Fibroblast of lung (primary cell): ENCODE measurements around the gene CCDC61. TPM values are rescaled to one million over a fixed set of nuclear protein-coding genes. Genes with fewer than 3 reads are reported as not detected.
A peak's percentile ranks its signal among the peaks of the same experiment; 100 is the strongest.

Source experiments
- DNase-seq, 2 donors: peaks; one replicate each; pipeline versions ENCODE4 v3.0.0 to v3.0.0-alpha.2; 2010; ENCODE audit warnings: low read depth in 2 of 2
- H2AFZ ChIP-seq: 2 replicates; pipeline ENCODE4 v1.5.1; 2012; ENCODE audit warnings: low read length, control low read depth, inconsistent platforms
- H3K27ac ChIP-seq: 2 replicates; pipeline ENCODE4 v1.5.1; 2011; ENCODE audit warnings: low read length, control low read depth; ENCODE audit not compliant: insufficient read depth
- H3K27me3 ChIP-seq: 2 replicates; pipeline ENCODE4 v1.5.1; 2011; ENCODE audit warnings: mild to moderate bottlenecking, low read length; ENCODE audit not compliant: control insufficient read depth, insufficient read depth
- H3K36me3 ChIP-seq: 2 replicates; pipeline ENCODE4 v1.5.1; 2011; ENCODE audit warnings: low read length; ENCODE audit not compliant: control insufficient read depth, insufficient read depth
- H3K4me1 ChIP-seq: 2 replicates; pipeline ENCODE4 v1.5.1; 2011; ENCODE audit warnings: low read length; ENCODE audit not compliant: control insufficient read depth, insufficient read depth; ENCODE audit errors: extremely low read depth
- H3K4me2 ChIP-seq: 2 replicates; pipeline ENCODE4 v1.5.1; 2011; ENCODE audit warnings: low read length, control low read depth; ENCODE audit not compliant: insufficient read depth; ENCODE audit errors: extremely low read depth
- H3K4me3 ChIP-seq, 4 experiments: fragments of 200-600 bp in 1 of 4; sonication (generic) in 1 of 4; replicated peaks in 1 of 4; 2 replicates each; pipeline ENCODE4 v1.5.1; 2011 to 2016; ENCODE audit warnings: low read length in 4 of 4, low read depth in 3 of 4, mild to moderate bottlenecking in 3 of 4, control low read depth in 2 of 4, inconsistent platforms in 1 of 4, mixed read lengths in 1 of 4; ENCODE audit not compliant: insufficient read depth in 1 of 4; ENCODE audit errors: control extremely low read depth in 1 of 4
- H3K79me2 ChIP-seq: 2 replicates; pipeline ENCODE4 v1.5.1; 2012; ENCODE audit warnings: mild to moderate bottlenecking, low read length, inconsistent platforms; ENCODE audit not compliant: control insufficient read depth, insufficient read depth
- H3K9ac ChIP-seq: 2 replicates; pipeline ENCODE4 v1.5.1; 2011; ENCODE audit warnings: mild to moderate bottlenecking, low read length, control low read depth; ENCODE audit not compliant: insufficient read depth
- H3K9me3 ChIP-seq: 2 replicates; pipeline ENCODE4 v1.5.1; 2012; ENCODE audit warnings: low read depth, low read length; ENCODE audit not compliant: control insufficient read depth, insufficient read depth
- H4K20me1 ChIP-seq: 2 replicates; pipeline ENCODE4 v1.5.1; 2011; ENCODE audit warnings: low read length; ENCODE audit not compliant: control insufficient read depth, insufficient read depth; ENCODE audit errors: extremely low read depth
- CTCF ChIP-seq, 2 donors: IDR thresholded peaks in 1 of 2; conservative IDR thresholded peaks in 1 of 2; 1 replicate in 1 of 2; 2 replicates in 1 of 2; pipeline ENCODE4 v1.5.1; 2011 to 2012; ENCODE audit warnings: low read length in 2 of 2, control low read depth in 1 of 2, inconsistent platforms in 1 of 2, low read depth in 1 of 2, mild to moderate bottlenecking in 1 of 2
- EZH2 ChIP-seq: IDR thresholded peaks from 2 replicates; pipeline ENCODE4 v1.5.1; 2012; ENCODE audit warnings: low read length, control low read depth, mild to moderate bottlenecking; ENCODE audit errors: missing control alignments
- polyA plus RNA-seq, 2 donors: library from polyadenylated mRNA; depleted of rRNA in 1 of 2; stranded (reverse) in 1 of 2; unstranded in 1 of 2; fragments of >200 nt; gene quantifications; 2 replicates each; pipeline ENCODE4 v1.2.1, GENCODE V29; 2011 to 2012; ENCODE audit warnings: missing spikeins in 1 of 2
- total RNA-seq: library from RNA; depleted of rRNA; stranded (reverse); fragments of >200 nt; gene quantifications from 2 replicates; pipeline ENCODE4 v1.2.1, GENCODE V29; 2014

Gene CCDC61
- total and polyA plus RNA-seq, 2 donors (not counting 1 experiment from before 2014, with no cell fraction given), result 4.5 to 8.9 TPM

- TF ChIP-seq EZH2 (no peak), CTCF (conservative IDR thresholded peaks at IDR 0.05 in 1 of 2, IDR thresholded peaks at IDR 0.05 in 1 of 2; ENCODE audit: low read depth in 1 of 2, low read length in 2 of 2) (no peak)
- Histone ChIP-seq H3K4me1 (no peaks in the 10 kb centered on the region), H3K79me2 (no peaks in the 10 kb centered on the region), H2AFZ (no peak overlapping the region), H3K4me2 (no peak overlapping the region), H3K36me3 (no peaks in the 10 kb centered on the region), H3K9ac (no peak overlapping the region), H3K4me3 (no peak overlapping the region), H3K27me3 (peaks cover 19% of the 10 kb centered on the region), H3K27ac (no peak overlapping the region), H3K9me3 (no peaks in the 10 kb centered on the region), H4K20me1 (no peaks in the 10 kb centered on the region)
- no peak for DNase-seq
These were observed 64.7 kb downstream of the CCDC61 start for GRCh38 chr19:46060012-46060411.

- H2AFZ ChIP-seq, result no peak overlapping the region
These were observed 67.9 kb downstream of the CCDC61 start for GRCh38 chr19:46063201-46063600.

GRCh38 chr19:46065486-46066071, 70.3 kb downstream of the CCDC61 start:
- Histone ChIP-seq H3K9ac (no peak overlapping the region), H4K20me1 (no peaks in the 10 kb centered on the region), H3K4me1 (peaks cover 7% of the 10 kb centered on the region), H3K27ac (no peak overlapping the region), H3K9me3 (no peaks in the 10 kb centered on the region), H3K36me3 (no peaks in the 10 kb centered on the region), H3K27me3 (peaks cover 5% of the 10 kb centered on the region), H3K4me3 (no peak overlapping the region), H2AFZ (no peak overlapping the region), H3K79me2 (no peaks in the 10 kb centered on the region), H3K4me2 (no peak overlapping the region)
- TF ChIP-seq CTCF (conservative IDR thresholded peaks at IDR 0.05 in 1 of 2, IDR thresholded peaks at IDR 0.05 in 1 of 2; ENCODE audit: low read depth in 1 of 2, low read length in 2 of 2), result no peak
- DNase-seq, result peak; percentile 49 to 73

More at GRCh38 chr19:46063201-46063600, 67.9 kb downstream of the CCDC61 start:
- no peaks in the 10 kb centered on the region for H3K4me1 ChIP-seq
- DNase-seq, result no peak
- H3K9me3 ChIP-seq, result no peaks in the 10 kb centered on the region
- no peak overlapping the region for H3K4me3 ChIP-seq
- no peak overlapping the region for H3K27ac ChIP-seq
- H3K9ac ChIP-seq, result no peak overlapping the region
- H3K4me2 ChIP-seq, result no peak overlapping the region
- H4K20me1 ChIP-seq, result no peaks in the 10 kb centered on the region
- TF ChIP-seq CTCF (conservative IDR thresholded peaks at IDR 0.05 in 1 of 2, IDR thresholded peaks at IDR 0.05 in 1 of 2; ENCODE audit: low read depth in 1 of 2, low read length in 2 of 2) (no peak), EZH2 (no peak)
- no peaks in the 10 kb centered on the region for H3K79me2 ChIP-seq
- H3K36me3 ChIP-seq, result no peaks in the 10 kb centered on the region
- H3K27me3 ChIP-seq, result peaks cover 13% of the 10 kb centered on the region
